ENCODE data around the gene PCED1B. TPM values are rescaled to one million over a fixed set of nuclear protein-coding genes. Genes with fewer than 3 reads are reported as not detected.

Gene PCED1B
- total RNA-seq, 2 experiments from 2014 or later: 117 to 119 TPM

DNA sequence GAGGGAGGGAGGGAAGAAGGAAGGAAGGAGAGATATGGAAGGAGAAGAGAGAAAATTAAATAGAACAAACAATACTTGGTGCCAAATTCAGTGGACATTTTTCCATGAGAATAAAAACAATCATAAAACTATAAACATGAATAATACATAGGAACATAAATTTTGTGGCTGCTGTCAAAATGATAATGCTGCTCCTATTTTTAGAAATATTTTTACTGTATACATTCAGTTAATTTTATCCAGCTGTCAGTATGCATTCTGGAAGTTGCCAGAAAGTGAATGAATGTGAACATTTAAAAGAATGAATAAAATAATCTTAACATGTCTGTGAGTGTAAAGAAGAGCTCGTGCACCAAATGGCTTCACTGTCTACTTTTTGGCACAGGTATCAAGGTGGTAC is 13.9 kb upstream of the PCED1B start:
- Mint-ChIP-seq H3K4me1 (ENCODE audit: low read depth) (peaks cover 12% of the 10 kb centered on the region), H3K36me3 (ENCODE audit: low read depth) (no peaks in the 10 kb centered on the region), H3K4me3 (no peak overlapping the region), H3K27ac (no peak overlapping the region), H3K27me3 (no peaks in the 10 kb centered on the region), H3K9me3 (no peaks in the 10 kb centered on the region)
- CTCF ChIA-PET: interaction anchor here (1.2 to 2.7 kb wide), 3 partner anchors 13 to 211 kb away, joined by 3 to 9 read pairs (median 3); no protein-coding TSS in a partner anchor
- ATAC-seq (no peak), DNase-seq (no peak)
- POLR2A ChIA-PET: no interaction called here
- intact Hi-C loops (cut with micrococcal nuclease): loop anchor here (5.0 kb wide), 1 partner anchor 33 kb away; no protein-coding TSS in a partner anchor
- TF ChIP-seq CTCF (IDR thresholded peaks at IDR 0.05): no peak

- intact Hi-C loops (cut with micrococcal nuclease): loop anchor here (5.0 kb wide), 1 partner anchor 34 kb away; no protein-coding TSS in a partner anchor
- Mint-ChIP-seq H3K27me3 (no peaks in the 10 kb centered on the region), H3K4me3 (no peak overlapping the region), H3K9me3 (no peaks in the 10 kb centered on the region), H3K4me1 (ENCODE audit: low read depth) (peaks cover 14% of the 10 kb centered on the region), H3K27ac (peak overlapping the region; percentile 22), H3K36me3 (ENCODE audit: low read depth) (no peaks in the 10 kb centered on the region)
- DNase-seq: peak; percentile 32
- POLR2A ChIA-PET: interaction anchor here (1.1 kb wide), 1 partner anchor 19 kb away, joined by 3 read pairs; no protein-coding TSS in a partner anchor
- no peak for TF ChIP-seq CTCF (IDR thresholded peaks at IDR 0.05)
- peak; percentile 83 for ATAC-seq
- CTCF ChIA-PET: interaction anchor here (1.3 to 2.7 kb wide), 2 partner anchors 12 to 34 kb away, joined by 3 to 9 read pairs; no protein-coding TSS in a partner anchor
Measured at GRCh38 chr12:47066278-47067025, 13.0 kb upstream of the PCED1B start.

DNA sequence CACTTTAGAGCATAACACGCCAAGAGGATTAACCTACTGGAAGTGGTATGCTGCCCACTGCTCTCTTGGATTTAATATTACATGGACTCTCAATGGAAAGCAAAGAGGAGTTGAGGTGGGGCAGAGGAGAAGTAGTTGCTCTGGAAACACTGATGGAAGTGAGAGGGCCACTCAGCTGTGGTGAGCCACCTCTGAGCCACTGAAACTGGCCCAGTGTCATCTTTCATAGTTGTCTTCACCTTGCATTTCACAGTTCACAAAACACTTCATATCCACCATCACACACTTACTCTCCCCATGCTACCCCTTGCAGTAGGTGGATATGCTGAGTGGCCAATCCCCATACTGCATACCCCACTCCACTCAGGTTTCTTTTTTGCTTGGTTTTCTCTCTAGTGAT is 12.2 kb upstream of the PCED1B start:
- ATAC-seq: peak; percentile 69
- ChIA-PET POLR2A (interaction anchor here (1.1 kb wide), 1 partner anchor 19 kb away, joined by 3 read pairs; no protein-coding TSS in a partner anchor), CTCF (interaction anchor here (2.7 kb wide), 1 partner anchor 35 kb away, joined by 9 read pairs; no protein-coding TSS in a partner anchor)
- Mint-ChIP-seq H3K4me3 (no peak overlapping the region), H3K9me3 (no peaks in the 10 kb centered on the region), H3K27me3 (no peaks in the 10 kb centered on the region), H3K4me1 (ENCODE audit: low read depth) (peaks cover 14% of the 10 kb centered on the region), H3K36me3 (ENCODE audit: low read depth) (no peaks in the 10 kb centered on the region), H3K27ac (peak overlapping the region; percentile 22)
- TF ChIP-seq CTCF (IDR thresholded peaks at IDR 0.05): no peak
- intact Hi-C loops (cut with micrococcal nuclease): loop anchor here (5.0 kb wide), 1 partner anchor 35 kb away; no protein-coding TSS in a partner anchor
- DNase-seq: peak; percentile 55

GRCh38 chr12:47067771-47068431 is 11.5 kb upstream of the PCED1B start:
- ChIA-PET CTCF (interaction anchor here (1.0 to 5.3 kb wide), 2 partner anchors 35 to 47 kb away, joined by 3 to 60 read pairs; no protein-coding TSS in a partner anchor), POLR2A (interaction anchor here (0.9 to 1.1 kb wide), 2 partner anchors 9 to 20 kb away, joined by 3 read pairs; no protein-coding TSS in a partner anchor)
- Mint-ChIP-seq H3K9me3 (no peaks in the 10 kb centered on the region), H3K4me1 (ENCODE audit: low read depth) (peaks cover 14% of the 10 kb centered on the region), H3K36me3 (ENCODE audit: low read depth) (no peaks in the 10 kb centered on the region), H3K27ac (no peak overlapping the region), H3K27me3 (no peaks in the 10 kb centered on the region), H3K4me3 (no peak overlapping the region)
- intact Hi-C loops (cut with micrococcal nuclease): loop anchor here (5.0 kb wide), 1 partner anchor 36 kb away; no protein-coding TSS in a partner anchor
- DNase-seq: no peak
- TF ChIP-seq CTCF (IDR thresholded peaks at IDR 0.05): no peak
- no peak for ATAC-seq
